H9 (cell line): ENCODE measurements around the gene KRTAP5-10. TPM values are rescaled to one million over a fixed set of nuclear protein-coding genes. Genes with fewer than 3 reads are reported as not detected.

Experiments
- DNase-seq: peaks from one replicate; pipeline ENCODE4 v3.0.0-alpha.2; 2017
- H2AFZ ChIP-seq: one replicate; pipeline ENCODE4 v1.6.1; 2013; ENCODE audit warnings: mild to moderate bottlenecking, low read length, control low read depth, moderate library complexity
- H2AK5ac ChIP-seq: 2 replicates; pipeline ENCODE4 v1.6.1; 2013; ENCODE audit warnings: low read length, control low read depth, mixed read lengths; ENCODE audit not compliant: insufficient read length
- H2BK120ac ChIP-seq: one replicate; pipeline ENCODE4 v1.6.1; 2013; ENCODE audit warnings: low read depth, mild to moderate bottlenecking, low read length, control low read depth, inconsistent platforms; ENCODE audit not compliant: poor library complexity, severe bottlenecking
- H2BK12ac ChIP-seq: 2 replicates; pipeline ENCODE4 v1.6.1; 2013; ENCODE audit warnings: low read length, control low read depth, mixed read lengths, low read depth; ENCODE audit not compliant: insufficient read length
- H2BK15ac ChIP-seq: 2 replicates; pipeline ENCODE4 v1.6.1; 2013; ENCODE audit warnings: low read depth, low read length, control low read depth
- H2BK20ac ChIP-seq: one replicate; pipeline ENCODE4 v1.6.1; 2013; ENCODE audit warnings: low read depth, mild to moderate bottlenecking, low read length, control low read depth, inconsistent platforms; ENCODE audit not compliant: poor library complexity, severe bottlenecking
- H2BK5ac ChIP-seq: 2 replicates; pipeline ENCODE4 v1.6.1; 2013; ENCODE audit warnings: low read length, control low read depth, mixed read lengths; ENCODE audit not compliant: insufficient read length
- H3K14ac ChIP-seq: 2 replicates; pipeline ENCODE4 v1.6.1; 2013; ENCODE audit warnings: low read length, control low read depth; ENCODE audit not compliant: insufficient read depth
- H3K18ac ChIP-seq: 2 replicates; pipeline ENCODE4 v1.6.1; 2013; ENCODE audit warnings: low read depth, mild to moderate bottlenecking, mixed read lengths, low read length, control low read depth; ENCODE audit not compliant: insufficient read length
- H3K23ac ChIP-seq: 2 replicates; pipeline ENCODE4 v1.6.1; 2013; ENCODE audit warnings: low read length, control low read depth, mixed read lengths, low read depth; ENCODE audit not compliant: insufficient read length
- H3K23me2 ChIP-seq: 2 replicates; pipeline ENCODE4 v1.6.1; 2013; ENCODE audit warnings: low read depth, mild to moderate bottlenecking, mixed read lengths, low read length, control low read depth; ENCODE audit not compliant: insufficient read length, poor library complexity, severe bottlenecking
- H3K27ac ChIP-seq: 2 replicates; pipeline ENCODE4 v1.5.1; 2013; ENCODE audit warnings: low read length, control low read depth, mixed read lengths, low read depth; ENCODE audit not compliant: insufficient read length
- H3K27me3 ChIP-seq: 2 replicates; pipeline ENCODE4 v1.6.1; 2013; ENCODE audit warnings: low read length, control low read depth, inconsistent platforms; ENCODE audit not compliant: insufficient read depth
- H3K4ac ChIP-seq: 2 replicates; pipeline ENCODE4 v1.6.1; 2013; ENCODE audit warnings: low read depth, mild to moderate bottlenecking, control low read depth, inconsistent platforms, low read length, moderate library complexity
- H3K4me1 ChIP-seq: 2 replicates; pipeline ENCODE4 v1.6.1; 2013; ENCODE audit warnings: low read length, control low read depth, inconsistent platforms; ENCODE audit not compliant: insufficient read depth
- H3K4me2 ChIP-seq: 2 replicates; pipeline ENCODE4 v1.6.1; 2013; ENCODE audit warnings: low read length, control low read depth, mixed read lengths; ENCODE audit not compliant: insufficient read length, insufficient read depth
- H3K56ac ChIP-seq: 2 replicates; pipeline ENCODE4 v1.6.1; 2013; ENCODE audit warnings: low read depth, mild to moderate bottlenecking, mixed read lengths, low read length, control low read depth; ENCODE audit not compliant: insufficient read length
- H3K79me1 ChIP-seq: 2 replicates; pipeline ENCODE4 v1.6.1; 2013; ENCODE audit warnings: low read depth, mild to moderate bottlenecking, moderate library complexity, low read length, control low read depth, inconsistent platforms; ENCODE audit not compliant: insufficient read depth, poor library complexity, severe bottlenecking
- H3K79me2 ChIP-seq: 2 replicates; pipeline ENCODE4 v1.6.1; 2013; ENCODE audit warnings: low read length, control low read depth, inconsistent platforms; ENCODE audit not compliant: insufficient read depth
- H3K9ac ChIP-seq: 2 replicates; pipeline ENCODE4 v1.6.1; 2013; ENCODE audit warnings: low read length, control low read depth, mixed read lengths; ENCODE audit not compliant: insufficient read length; ENCODE audit errors: extremely low read depth
- H3K9me3 ChIP-seq: one replicate; pipeline ENCODE4 v1.6.1; 2013; ENCODE audit warnings: low read depth, low read length, inconsistent platforms; ENCODE audit not compliant: control insufficient read depth
- H3T11ph ChIP-seq: one replicate; pipeline ENCODE4 v1.6.1; 2013; ENCODE audit warnings: mild to moderate bottlenecking, low read length, control low read depth, inconsistent platforms
- H4K20me1 ChIP-seq: one replicate; pipeline ENCODE4 v1.6.1; 2013; ENCODE audit not compliant: control insufficient read depth, insufficient read length, insufficient read depth
- H4K5ac ChIP-seq: 2 replicates; pipeline ENCODE4 v1.6.1; 2013; ENCODE audit warnings: low read depth, mild to moderate bottlenecking, mixed read lengths, low read length, control low read depth; ENCODE audit not compliant: insufficient read length
- H4K8ac ChIP-seq: replicated peaks from 2 replicates; pipeline ENCODE4 v1.6.1; 2013; ENCODE audit warnings: low read length, control low read depth, mixed read lengths, low read depth; ENCODE audit not compliant: insufficient read length
- H4K91ac ChIP-seq: 2 replicates; pipeline ENCODE4 v1.6.1; 2013; ENCODE audit warnings: low read depth, mild to moderate bottlenecking, moderate library complexity, mixed read lengths, low read length, control low read depth; ENCODE audit not compliant: insufficient read length
- H3K27ac Mint-ChIP-seq, 3 experiments: 2 replicates in 2 of 3; 3 replicates in 1 of 3; pipeline ENCODE4 v1.8.0; 2020 to 2021; ENCODE audit warnings: mixed read lengths in 3 of 3, mild to moderate bottlenecking in 1 of 3, moderate library complexity in 1 of 3
- H3K27me3 Mint-ChIP-seq: 2 replicates; pipeline ENCODE4 v1.8.0; 2021; ENCODE audit warnings: low read depth, mild to moderate bottlenecking, moderate library complexity, mixed read lengths
- H3K36me3 Mint-ChIP-seq, 3 experiments: 2 replicates in 2 of 3; 3 replicates in 1 of 3; pipeline ENCODE4 v1.8.0; 2020 to 2021; ENCODE audit warnings: low read depth in 3 of 3, mixed read lengths in 3 of 3; ENCODE audit not compliant: insufficient read depth in 1 of 3
- H3K4me1 Mint-ChIP-seq, 2 experiments: 2 replicates each; pipeline ENCODE4 v1.8.0; 2020; ENCODE audit warnings: mixed read lengths in 2 of 2
- H3K4me3 Mint-ChIP-seq, 2 experiments: 2 replicates in 1 of 2; 3 replicates in 1 of 2; pipeline ENCODE4 v1.8.0; 2020 to 2021; ENCODE audit warnings: mild to moderate bottlenecking in 2 of 2, mixed read lengths in 2 of 2, moderate library complexity in 1 of 2
- H3K9me3 Mint-ChIP-seq, 2 experiments: 2 replicates in 1 of 2; 3 replicates in 1 of 2; pipeline ENCODE4 v1.8.0; 2020; ENCODE audit warnings: mild to moderate bottlenecking in 2 of 2, mixed read lengths in 2 of 2, moderate library complexity in 1 of 2
- CTCF ChIP-seq: fragments of 200-600 bp; sonication (generic); conservative IDR thresholded peaks from 3 replicates; pipeline ENCODE4 v1.8.0; 2021; ENCODE audit warnings: antibody characterized with exemption, mild to moderate bottlenecking
- WGBS: extraction: QIAGEN DNeasy Blood & Tissue Kit; methylation state at CpG from one replicate; pipeline ENCODE4 v1.1.7; 2013; ENCODE audit warnings: missing lambda C conversion rate, low lambda C conversion rate, mixed read lengths; ENCODE audit not compliant: insufficient read length; ENCODE audit errors: extremely low coverage; 5-methylcytosine and 5-hydroxymethylcytosine counted together
- total RNA-seq: library from RNA; stranded (reverse); gene quantifications from 2 replicates; pipeline ENCODE4 v1.2.1, GENCODE V29; 2021

Gene KRTAP5-10
- total RNA-seq, 1 experiment from 2014 or later, result not detected

DNA sequence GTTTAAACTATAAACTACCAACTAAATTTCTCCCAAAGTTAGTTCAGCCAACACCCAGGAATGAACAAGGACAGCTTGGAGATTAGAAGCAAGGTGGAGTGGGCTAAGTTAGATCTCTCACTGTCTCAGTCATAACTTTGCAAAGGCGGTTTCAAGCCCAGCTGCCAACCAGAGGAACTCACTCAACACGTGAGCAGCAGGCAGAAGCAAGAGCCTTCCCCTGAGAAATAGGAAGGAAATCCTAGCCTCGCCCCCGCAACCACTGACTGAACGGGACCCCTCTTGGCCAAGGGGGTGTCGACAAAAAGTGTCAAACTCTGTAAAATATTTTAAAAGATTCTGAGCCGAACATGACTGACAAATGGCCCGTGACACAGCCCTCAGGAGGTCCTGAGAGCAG lies 21.5 kb upstream of the KRTAP5-10 start:
- H3K4me3 Mint-ChIP-seq, result no peak overlapping the region
- no peak for DNase-seq

More for the DNA sequence above, 21.5 kb upstream of the KRTAP5-10 start:
- H2BK15ac ChIP-seq, result no peak overlapping the region
- Mint-ChIP-seq H3K9me3 (peaks cover 14 to 16% of the 10 kb centered on the region in 2 experiments), H3K36me3 (peaks cover 5 to 25% (median 12%) of the 10 kb centered on the region in 3 experiments; a peak in 6 of 7 replicates), H3K4me1 (peaks cover 27 to 28% of the 10 kb centered on the region in 2 experiments), H3K27me3 (peaks cover 45% of the 10 kb centered on the region), H3K27ac (no peak overlapping the region)
- no peak overlapping the region for H3K23ac ChIP-seq
- no peak overlapping the region for H2BK20ac ChIP-seq
- H3K4me1 ChIP-seq, result no peaks in the 10 kb centered on the region
- H2BK5ac ChIP-seq, result no peak overlapping the region
- no CpG with 5 or more reads among the region's 8 CpGs for WGBS
- no peaks in the 10 kb centered on the region for H3K23me2 ChIP-seq
- H3K18ac ChIP-seq, result no peak overlapping the region
- no peak overlapping the region for H2AK5ac ChIP-seq
- H3K79me2 ChIP-seq, result no peaks in the 10 kb centered on the region
- H3K56ac ChIP-seq, result no peak overlapping the region
- no peak overlapping the region for H3K4ac ChIP-seq
- no peak overlapping the region for H2BK120ac ChIP-seq
- H3K4me2 ChIP-seq, result no peak overlapping the region
- no peak overlapping the region for H4K8ac ChIP-seq
- no peak overlapping the region for H4K5ac ChIP-seq
- no peaks in the 10 kb centered on the region for H3K9me3 ChIP-seq
- H3K27me3 ChIP-seq, result no peaks in the 10 kb centered on the region
- H3K9ac ChIP-seq, result no peak overlapping the region
- H2AFZ ChIP-seq, result no peak overlapping the region
- H3K27ac ChIP-seq, result no peak overlapping the region
- no peak overlapping the region for H3T11ph ChIP-seq
- H3K79me1 ChIP-seq, result no peaks in the 10 kb centered on the region
- no peaks in the 10 kb centered on the region for H4K20me1 ChIP-seq
- no peak overlapping the region for H4K91ac ChIP-seq
- no peak overlapping the region for H3K14ac ChIP-seq
- TF ChIP-seq CTCF, result no peak
- no peak overlapping the region for H2BK12ac ChIP-seq
